ENCODE data around the gene PGR.

GRCh38 chr11:101103433-101103832, 26.2 kb downstream of the PGR start:
- TF ChIP-seq POLR2A (IDR thresholded peaks at IDR 0.05) = no peak
- TF ChIP-seq, protein P1, sequence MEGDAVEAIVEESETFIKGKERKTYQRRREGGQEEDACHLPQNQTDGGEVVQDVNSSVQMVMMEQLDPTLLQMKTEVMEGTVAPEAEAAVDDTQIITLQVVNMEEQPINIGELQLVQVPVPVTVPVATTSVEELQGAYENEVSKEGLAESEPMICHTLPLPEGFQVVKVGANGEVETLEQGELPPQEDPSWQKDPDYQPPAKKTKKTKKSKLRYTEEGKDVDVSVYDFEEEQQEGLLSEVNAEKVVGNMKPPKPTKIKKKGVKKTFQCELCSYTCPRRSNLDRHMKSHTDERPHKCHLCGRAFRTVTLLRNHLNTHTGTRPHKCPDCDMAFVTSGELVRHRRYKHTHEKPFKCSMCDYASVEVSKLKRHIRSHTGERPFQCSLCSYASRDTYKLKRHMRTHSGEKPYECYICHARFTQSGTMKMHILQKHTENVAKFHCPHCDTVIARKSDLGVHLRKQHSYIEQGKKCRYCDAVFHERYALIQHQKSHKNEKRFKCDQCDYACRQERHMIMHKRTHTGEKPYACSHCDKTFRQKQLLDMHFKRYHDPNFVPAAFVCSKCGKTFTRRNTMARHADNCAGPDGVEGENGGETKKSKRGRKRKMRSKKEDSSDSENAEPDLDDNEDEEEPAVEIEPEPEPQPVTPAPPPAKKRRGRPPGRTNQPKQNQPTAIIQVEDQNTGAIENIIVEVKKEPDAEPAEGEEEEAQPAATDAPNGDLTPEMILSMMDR (IDR thresholded peaks at IDR 0.05) = no peak
